HL-60 (cell line): Measurements from ENCODE around the gene ZNF580.

Source experiments
- DNase-seq, 2 experiments: peaks; one replicate each; pipeline ENCODE4 v3.0.0-alpha.2; 2010 to 2020; ENCODE audit warnings: low read depth in 1 of 2, low spot score in 1 of 2
- H3K27ac ChIP-seq: fragments of 250-450 bp; sonication (Bioruptor Pico); replicated peaks from 2 replicates; pipeline ENCODE4 v1.5.1; 2020; ENCODE audit warnings: mild to moderate bottlenecking, moderate library complexity
- H3K27me3 ChIP-seq: fragments of 250-450 bp; sonication (Bioruptor Pico); 2 replicates; pipeline ENCODE4 v1.5.1; 2021; ENCODE audit warnings: mild to moderate bottlenecking, moderate library complexity; ENCODE audit not compliant: insufficient read depth, poor library complexity, severe bottlenecking
- H3K4me3 ChIP-seq: replicated peaks from 2 replicates; pipeline ENCODE4 v1.5.1; 2011; ENCODE audit warnings: mild to moderate bottlenecking, control low read depth, low read length; ENCODE audit not compliant: insufficient read depth
- GABPA ChIP-seq: IDR thresholded peaks from 2 replicates; pipeline ENCODE4 v1.6.1; 2012; ENCODE audit warnings: low read depth
- POLR2AphosphoS5 ChIP-seq: IDR thresholded peaks from 2 replicates; pipeline ENCODE4 v1.6.1; 2012; ENCODE audit warnings: low read depth
- SPI1 ChIP-seq: IDR thresholded peaks from 2 replicates; pipeline ENCODE4 v1.6.1; 2012; ENCODE audit warnings: low read depth, mild to moderate bottlenecking, borderline replicate concordance
- TF ChIP-seq, protein P1 (sequence below): IDR thresholded peaks from 2 replicates; pipeline ENCODE4 v1.6.1; 2012; ENCODE audit warnings: low read depth; ENCODE audit not compliant: insufficient replicate concordance
- TF ChIP-seq, protein P2 (sequence below): IDR thresholded peaks from one replicate; pipeline ENCODE4 v1.5.1; 2011; ENCODE audit warnings: low read length, control low read depth, inconsistent platforms; ENCODE audit not compliant: insufficient read depth

The ZNF580 gene

DNA sequence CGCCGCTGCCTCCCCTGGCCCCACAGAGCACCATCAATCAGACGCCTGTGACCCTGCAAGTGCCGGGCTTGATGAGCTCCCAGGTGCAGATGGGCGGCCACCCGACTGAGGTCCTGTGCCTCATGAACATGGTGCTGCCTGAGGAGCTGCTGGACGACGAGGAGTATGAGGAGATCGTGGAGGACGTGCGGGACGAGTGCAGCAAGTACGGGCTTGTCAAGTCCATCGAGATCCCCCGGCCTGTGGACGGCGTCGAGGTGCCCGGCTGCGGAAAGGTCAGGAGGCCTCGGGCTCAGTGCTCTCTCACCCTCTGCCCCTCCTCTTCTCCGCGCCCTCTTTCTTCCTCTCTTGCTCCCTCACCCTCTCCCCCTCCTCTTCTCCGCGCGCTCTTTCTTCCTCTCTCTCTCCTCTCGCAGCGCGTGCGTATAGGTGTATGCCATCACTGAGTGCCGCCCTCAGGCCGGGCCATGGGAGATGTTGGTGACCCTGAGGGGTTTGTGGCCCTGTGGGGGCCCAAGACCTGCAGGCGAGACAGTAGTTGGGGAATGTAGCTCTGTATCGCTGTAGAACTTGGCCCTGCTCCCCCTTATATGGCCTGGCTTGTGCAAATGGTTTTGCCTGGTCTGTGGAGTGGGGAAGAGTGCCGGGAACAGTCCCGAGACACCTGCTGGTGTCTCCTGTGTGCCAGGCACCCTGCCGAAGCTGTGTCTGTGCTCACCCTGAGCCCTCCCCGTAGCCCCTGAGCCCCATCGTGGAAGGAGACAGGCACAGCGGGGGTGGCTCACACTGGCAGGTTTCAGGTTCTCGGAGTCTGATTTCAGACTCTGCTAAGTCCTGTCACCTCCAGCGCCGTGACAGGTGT, 28.8 kb downstream of the ZNF580 start:
- Histone ChIP-seq H3K27me3 (no peaks in the 10 kb centered on the region), H3K27ac (no peak overlapping the region), H3K4me3 (no peak overlapping the region)
- TF ChIP-seq GABPA (no peak), POLR2AphosphoS5 (no peak), SPI1 (no peak)
- TF ChIP-seq, protein P1, sequence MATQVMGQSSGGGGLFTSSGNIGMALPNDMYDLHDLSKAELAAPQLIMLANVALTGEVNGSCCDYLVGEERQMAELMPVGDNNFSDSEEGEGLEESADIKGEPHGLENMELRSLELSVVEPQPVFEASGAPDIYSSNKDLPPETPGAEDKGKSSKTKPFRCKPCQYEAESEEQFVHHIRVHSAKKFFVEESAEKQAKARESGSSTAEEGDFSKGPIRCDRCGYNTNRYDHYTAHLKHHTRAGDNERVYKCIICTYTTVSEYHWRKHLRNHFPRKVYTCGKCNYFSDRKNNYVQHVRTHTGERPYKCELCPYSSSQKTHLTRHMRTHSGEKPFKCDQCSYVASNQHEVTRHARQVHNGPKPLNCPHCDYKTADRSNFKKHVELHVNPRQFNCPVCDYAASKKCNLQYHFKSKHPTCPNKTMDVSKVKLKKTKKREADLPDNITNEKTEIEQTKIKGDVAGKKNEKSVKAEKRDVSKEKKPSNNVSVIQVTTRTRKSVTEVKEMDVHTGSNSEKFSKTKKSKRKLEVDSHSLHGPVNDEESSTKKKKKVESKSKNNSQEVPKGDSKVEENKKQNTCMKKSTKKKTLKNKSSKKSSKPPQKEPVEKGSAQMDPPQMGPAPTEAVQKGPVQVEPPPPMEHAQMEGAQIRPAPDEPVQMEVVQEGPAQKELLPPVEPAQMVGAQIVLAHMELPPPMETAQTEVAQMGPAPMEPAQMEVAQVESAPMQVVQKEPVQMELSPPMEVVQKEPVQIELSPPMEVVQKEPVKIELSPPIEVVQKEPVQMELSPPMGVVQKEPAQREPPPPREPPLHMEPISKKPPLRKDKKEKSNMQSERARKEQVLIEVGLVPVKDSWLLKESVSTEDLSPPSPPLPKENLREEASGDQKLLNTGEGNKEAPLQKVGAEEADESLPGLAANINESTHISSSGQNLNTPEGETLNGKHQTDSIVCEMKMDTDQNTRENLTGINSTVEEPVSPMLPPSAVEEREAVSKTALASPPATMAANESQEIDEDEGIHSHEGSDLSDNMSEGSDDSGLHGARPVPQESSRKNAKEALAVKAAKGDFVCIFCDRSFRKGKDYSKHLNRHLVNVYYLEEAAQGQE: no peak
- TF ChIP-seq, protein P2, sequence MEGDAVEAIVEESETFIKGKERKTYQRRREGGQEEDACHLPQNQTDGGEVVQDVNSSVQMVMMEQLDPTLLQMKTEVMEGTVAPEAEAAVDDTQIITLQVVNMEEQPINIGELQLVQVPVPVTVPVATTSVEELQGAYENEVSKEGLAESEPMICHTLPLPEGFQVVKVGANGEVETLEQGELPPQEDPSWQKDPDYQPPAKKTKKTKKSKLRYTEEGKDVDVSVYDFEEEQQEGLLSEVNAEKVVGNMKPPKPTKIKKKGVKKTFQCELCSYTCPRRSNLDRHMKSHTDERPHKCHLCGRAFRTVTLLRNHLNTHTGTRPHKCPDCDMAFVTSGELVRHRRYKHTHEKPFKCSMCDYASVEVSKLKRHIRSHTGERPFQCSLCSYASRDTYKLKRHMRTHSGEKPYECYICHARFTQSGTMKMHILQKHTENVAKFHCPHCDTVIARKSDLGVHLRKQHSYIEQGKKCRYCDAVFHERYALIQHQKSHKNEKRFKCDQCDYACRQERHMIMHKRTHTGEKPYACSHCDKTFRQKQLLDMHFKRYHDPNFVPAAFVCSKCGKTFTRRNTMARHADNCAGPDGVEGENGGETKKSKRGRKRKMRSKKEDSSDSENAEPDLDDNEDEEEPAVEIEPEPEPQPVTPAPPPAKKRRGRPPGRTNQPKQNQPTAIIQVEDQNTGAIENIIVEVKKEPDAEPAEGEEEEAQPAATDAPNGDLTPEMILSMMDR: no peak
- no peak for DNase-seq

DNA sequence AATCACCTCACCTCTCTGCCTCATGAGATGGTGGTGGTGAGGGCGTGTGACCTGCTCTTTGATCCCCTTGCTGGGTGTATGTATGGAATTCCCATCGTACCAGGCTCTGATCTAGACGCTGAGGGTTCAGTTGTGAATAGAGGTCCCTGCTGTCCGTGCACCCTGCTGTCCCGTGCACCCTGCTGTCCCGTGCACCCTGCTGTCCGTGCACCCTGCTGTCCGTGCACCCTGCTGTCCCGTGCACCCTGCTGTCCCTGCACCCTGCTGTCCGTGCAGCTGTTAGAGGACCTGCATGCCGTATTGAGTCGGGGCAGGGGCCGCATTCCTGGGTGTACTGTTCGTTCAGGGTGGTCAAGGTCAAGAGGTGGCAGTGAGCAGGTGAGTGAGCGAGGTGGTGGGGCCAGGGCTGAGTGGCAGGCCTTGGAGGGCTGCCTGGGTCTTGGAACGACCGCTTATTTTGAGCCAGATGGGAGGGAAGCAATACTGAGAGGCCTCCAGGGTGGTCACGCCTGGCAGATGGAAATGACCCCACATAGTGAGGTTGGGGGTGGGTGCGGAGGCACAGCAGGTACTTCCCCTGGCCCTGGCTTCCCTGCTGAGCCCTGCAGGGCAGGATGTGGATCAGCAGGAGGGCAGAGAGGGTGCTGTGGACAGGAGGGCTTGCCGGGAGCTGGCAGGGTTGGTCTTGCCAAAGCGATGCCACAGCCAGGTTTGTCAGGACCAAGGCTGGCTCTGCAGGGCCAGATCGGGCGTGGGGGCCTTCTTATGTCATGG, 29.7 kb downstream of the ZNF580 start:
- DNase-seq: peak in 1 of 2 experiments; percentile 84
- TF ChIP-seq, protein P2: no peak
- no peak for TF ChIP-seq POLR2AphosphoS5
- no peak for TF ChIP-seq GABPA
- TF ChIP-seq SPI1: no peak
- TF ChIP-seq, protein P1: no peak
- Histone ChIP-seq H3K27me3 (no peaks in the 10 kb centered on the region), H3K4me3 (no peak overlapping the region), H3K27ac (no peak overlapping the region)

DNA sequence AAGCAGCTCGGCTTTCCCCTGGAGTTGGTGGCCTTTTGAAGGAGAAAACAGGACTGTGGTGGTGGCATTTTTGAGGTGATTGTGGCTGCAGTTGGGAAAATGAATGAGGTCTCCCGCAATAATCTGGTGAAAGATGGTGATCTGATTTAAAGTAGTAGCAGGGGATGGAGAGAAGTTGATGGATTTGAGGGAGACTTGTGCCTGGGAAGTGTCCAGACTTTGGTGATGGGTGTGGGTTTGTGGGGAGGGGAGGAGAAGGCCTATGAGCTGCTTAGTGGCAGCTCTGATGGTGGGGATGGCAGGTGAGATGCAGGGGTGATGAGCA, 30.2 kb downstream of the ZNF580 start:
- DNase-seq: no peak
- TF ChIP-seq, protein P2: no peak
- no peak for TF ChIP-seq GABPA
- TF ChIP-seq, protein P1: no peak
- TF ChIP-seq POLR2AphosphoS5: no peak
- TF ChIP-seq SPI1: no peak
- Histone ChIP-seq H3K4me3 (no peak overlapping the region), H3K27me3 (no peaks in the 10 kb centered on the region), H3K27ac (no peak overlapping the region)
